Activated CD4-positive, CD25-positive, alpha-beta regulatory T cell (primary cell): Measurements from ENCODE around the gene UVSSA.
"Not testable (repeated sequence)": the region's sequence is repeated elsewhere in the genome, so short reads cannot be mapped to it uniquely, and the experiment has no call there.

Experiments used
- DNase-seq, 4 experiments: peaks; one replicate each; lab custom pipeline; 2025; lab: John Stamatoyannopoulos, UW

The UVSSA gene

DNA sequence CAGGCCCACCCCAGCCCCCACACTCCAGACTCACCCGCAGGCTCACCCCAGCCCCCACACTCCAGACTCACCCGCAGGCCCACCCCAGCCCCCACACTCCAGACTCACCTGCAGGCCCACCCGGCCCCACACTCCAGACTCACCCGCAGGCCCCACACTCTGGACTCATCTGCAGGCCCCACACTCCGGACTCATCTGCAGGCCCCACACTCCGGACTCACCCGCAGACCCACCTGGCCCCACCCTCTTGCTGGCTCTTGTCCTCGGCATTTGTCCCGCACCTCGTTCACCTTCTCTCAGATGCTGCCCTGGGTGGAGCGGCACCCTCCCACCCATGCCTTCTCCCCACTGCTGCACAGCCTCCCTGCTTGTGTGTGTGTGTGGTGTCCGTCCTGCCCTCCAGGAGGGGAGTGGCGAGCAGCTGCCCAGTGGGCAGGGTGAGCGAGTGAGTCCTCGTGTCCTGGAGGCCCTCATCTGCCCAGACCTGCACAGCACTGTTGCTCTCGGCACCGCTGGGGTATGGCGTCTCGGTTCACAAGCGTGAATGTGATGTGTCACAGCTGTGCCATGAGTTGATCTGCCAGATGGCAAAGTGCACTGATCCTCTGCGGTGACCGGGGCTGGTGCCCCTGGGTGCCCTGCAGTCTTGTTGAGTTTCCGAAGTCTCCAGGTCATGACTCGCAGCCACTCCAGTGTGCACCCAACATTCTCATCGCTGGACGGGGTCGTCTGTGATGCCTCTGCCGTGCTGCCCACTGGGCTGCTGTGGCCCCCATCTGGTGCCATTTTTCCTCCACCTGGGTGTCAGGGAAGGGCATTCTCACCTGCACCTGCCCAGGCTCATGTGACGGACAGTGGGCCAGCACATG lies 29.6 kb upstream of the UVSSA start:
- DNase-seq = no peak

GRCh38 chr4:1318046-1318375 lies 29.0 kb upstream of the UVSSA start:
- DNase-seq = no peak

- DNase-seq = peak in 1 of 4 experiments; percentile 6
Observed at GRCh38 chr4:1318488-1319213, 28.4 kb upstream of the UVSSA start.

DNA sequence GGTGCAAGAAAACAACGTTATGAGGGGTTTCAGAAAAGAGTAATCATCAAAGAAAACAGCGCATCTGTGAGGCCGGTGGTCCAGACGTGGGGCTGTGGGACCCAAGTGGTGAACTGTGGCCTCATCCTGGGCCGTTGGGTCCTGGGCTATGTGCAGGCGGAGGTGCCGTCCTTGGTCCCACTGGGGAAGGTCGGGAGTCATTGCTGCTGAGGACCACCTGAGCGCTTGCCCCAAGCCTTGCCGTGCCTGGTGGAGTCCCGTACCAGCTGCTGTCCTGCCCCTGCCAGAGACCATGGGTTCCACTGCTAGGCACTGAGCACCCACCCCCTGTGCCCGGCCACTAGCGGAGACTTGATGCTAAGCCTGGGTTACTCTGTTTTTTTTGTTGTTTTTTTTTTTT lies 25.5 kb upstream of the UVSSA start:
- no peak for DNase-seq

- DNase-seq = no peak
Observed at GRCh38 chr4:1321946-1322650, 24.9 kb upstream of the UVSSA start.

DNA sequence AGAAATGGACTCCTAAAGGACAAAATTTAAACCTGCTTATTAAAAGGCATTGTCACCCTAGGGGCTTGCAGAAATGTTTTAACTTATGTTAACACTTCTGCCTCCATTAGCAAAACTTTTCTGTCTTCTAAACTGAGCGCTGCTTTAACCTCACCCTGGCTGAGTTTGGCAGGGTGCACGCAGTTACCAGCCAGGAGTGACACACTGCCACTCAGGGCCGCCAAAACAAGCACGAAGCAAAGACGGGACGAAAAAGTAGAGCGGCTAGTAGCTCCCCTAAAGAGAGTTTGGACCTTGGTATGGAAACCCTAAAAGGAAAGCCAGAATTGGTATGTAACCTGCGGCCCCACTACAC lies 23.8 kb upstream of the UVSSA start:
- DNase-seq = no peak

- no peak for DNase-seq
Observed at GRCh38 chr4:1323635-1324442, 23.2 kb upstream of the UVSSA start.

- not testable (repeated sequence) for DNase-seq
Observed at GRCh38 chr4:1324443-1325175, 22.4 kb upstream of the UVSSA start.

DNA sequence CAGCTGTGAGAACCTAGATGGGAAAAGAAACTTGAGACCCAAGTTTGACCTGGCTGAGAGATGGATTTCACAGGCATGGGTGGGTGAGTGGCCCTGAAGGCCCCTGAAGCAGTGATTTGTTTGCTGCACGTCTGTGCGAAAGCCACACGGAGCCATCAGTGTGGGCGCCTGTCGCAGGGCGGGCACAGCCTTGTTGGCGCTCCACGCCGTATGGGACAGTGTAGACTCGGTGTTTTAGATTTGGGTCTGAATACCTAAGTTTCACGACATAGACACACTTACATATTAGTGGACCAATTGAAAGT lies 21.9 kb upstream of the UVSSA start:
- DNase-seq = no peak

GRCh38 chr4:1325681-1326635 lies 21.1 kb upstream of the UVSSA start:
- DNase-seq = no peak

- DNase-seq = no peak
Observed at GRCh38 chr4:1326751-1327525, 20.1 kb upstream of the UVSSA start.

GRCh38 chr4:1327526-1328266 lies 19.3 kb upstream of the UVSSA start:
- DNase-seq = no peak

GRCh38 chr4:1328267-1329155 lies 18.5 kb upstream of the UVSSA start:
- DNase-seq = no peak

DNA sequence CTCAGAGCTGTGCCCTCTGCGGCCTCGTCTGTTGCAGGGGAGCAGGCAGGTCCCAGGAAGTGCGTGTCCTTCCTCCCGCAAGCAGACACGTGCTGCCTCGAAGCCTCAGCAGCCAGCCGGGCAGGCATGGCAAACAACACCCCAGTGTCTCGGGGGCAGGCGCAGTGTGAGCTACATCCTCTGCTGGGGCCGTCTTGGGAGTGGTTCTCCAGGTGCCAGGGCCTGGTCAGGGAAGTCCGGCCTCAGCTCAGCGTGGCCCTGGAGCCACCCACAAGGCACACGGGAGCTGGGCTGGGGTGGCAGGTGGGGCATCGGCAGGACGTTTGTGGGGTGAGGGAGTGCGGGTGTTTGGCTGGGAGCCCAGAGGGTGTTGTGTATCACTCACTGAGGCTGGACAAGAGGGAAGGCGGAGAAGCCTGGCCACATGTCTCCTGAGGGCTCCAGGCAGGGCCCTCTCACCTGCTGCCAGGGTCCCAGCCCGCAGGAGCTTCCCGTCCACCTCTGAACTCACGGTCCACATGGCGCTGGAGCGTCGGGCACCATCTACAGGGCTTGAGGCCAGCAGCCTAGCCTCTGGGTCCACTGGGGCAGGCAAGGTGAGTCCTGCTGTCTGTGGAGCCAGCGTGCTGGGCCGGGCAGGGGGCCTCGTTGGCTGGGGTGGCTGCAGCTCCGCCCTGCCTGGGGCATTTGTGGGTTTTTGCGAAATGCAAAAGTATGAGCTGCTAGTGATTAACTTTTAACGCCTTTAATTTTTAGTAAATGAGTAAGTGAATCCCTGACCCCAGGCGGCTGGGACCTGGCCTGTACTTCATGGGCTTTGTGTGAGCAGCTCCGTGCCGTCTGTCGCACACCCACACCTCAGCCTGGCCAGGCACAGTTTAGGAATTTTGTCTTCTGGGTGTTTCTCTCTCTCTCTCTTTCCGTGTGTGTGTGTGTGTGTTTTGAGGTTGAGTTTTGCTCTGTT lies 17.3 kb upstream of the UVSSA start:
- DNase-seq = no peak

DNA sequence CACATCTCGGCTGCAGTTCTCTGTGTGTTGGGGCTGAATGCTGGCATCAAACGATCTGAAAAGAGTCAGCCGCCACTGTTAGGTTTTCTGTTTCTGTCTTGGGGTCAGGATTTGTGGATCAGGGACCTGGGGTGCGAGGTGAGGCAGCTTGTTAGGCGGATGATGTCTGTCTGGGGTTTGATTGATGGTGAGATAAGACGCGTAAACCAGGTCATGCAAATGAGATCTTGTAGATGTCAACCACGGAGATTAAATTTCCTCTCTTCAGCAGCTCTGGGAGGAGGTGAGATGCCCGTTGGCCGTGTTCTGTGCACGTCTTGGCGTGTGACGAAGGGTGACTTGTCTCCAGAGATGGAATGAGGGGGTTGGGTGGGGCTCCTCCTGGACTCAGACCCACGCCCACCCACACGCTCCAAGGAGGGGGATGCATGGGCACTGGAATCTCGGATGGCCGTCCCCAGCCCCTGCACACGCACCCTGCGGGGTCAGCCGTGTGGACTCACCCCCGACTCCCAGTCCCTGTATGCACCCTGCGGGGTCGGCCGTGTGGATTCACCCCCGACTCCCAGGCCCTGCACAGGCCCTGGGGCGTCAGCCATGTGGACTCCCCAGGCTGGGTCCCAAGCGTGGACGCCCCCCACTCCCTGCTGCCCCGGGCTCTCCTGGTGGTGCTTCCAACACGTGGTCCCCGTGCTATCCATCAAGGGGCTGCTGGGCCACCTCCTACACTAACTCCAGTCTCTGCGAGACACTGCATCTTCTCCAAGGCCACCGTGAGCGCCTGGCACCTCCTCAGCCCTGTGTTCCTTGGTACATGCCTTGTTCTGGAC lies 16.0 kb upstream of the UVSSA start:
- DNase-seq = peak in 1 of 4 experiments; percentile 15
